Upper lobe of left lung (tissue), 6 donors: ENCODE results near the gene GRB10. TPM values are rescaled to one million over a fixed set of nuclear protein-coding genes. Genes with fewer than 3 reads are reported as not detected.

Source experiments
- ATAC-seq, 2 donors: fragments of 200-7000 bp; cut with Tn5 transposase; one replicate each; pipeline ENCODE4 v1.9.1; 2022; ENCODE audit warnings: mild to moderate bottlenecking in 2 of 2, moderate library complexity in 2 of 2; ENCODE audit not compliant: low FRiP score in 2 of 2
- DNase-seq, 2 donors: peaks; one replicate each; pipeline ENCODE4 v3.0.0-alpha.2; 2019 to 2020
- H3K27ac ChIP-seq, 4 donors: fragments of 200-600 bp; sonication (generic); one replicate each; pipeline ENCODE4 v1.5.1; 2016 to 2019
- H3K27me3 ChIP-seq, 4 donors: fragments of 200-600 bp; sonication (generic); one replicate each; pipeline ENCODE4 v1.5.1; 2017 to 2019
- H3K36me3 ChIP-seq, 4 donors: fragments of 200-600 bp; sonication (generic); one replicate each; pipeline ENCODE4 v1.5.1; 2016 to 2019
- H3K4me1 ChIP-seq, 4 donors: fragments of 200-600 bp; sonication (generic); one replicate each; pipeline ENCODE4 v1.5.1; 2018 to 2019
- H3K4me3 ChIP-seq, 4 donors: fragments of 200-600 bp; sonication (generic); one replicate each; pipeline ENCODE4 v1.5.1; 2017 to 2019; ENCODE audit warnings: mild to moderate bottlenecking in 2 of 4, moderate library complexity in 1 of 4
- H3K9me3 ChIP-seq, 4 donors: fragments of 200-600 bp; sonication (generic); one replicate each; pipeline ENCODE4 v1.5.1; 2018 to 2019
- EP300 ChIP-seq, 4 donors: sonication (generic); formaldehyde crosslinking; IDR thresholded peaks; one replicate each; pipeline ENCODE4 v1.5.1; 2017; ENCODE audit warnings: antibody characterized with exemption in 4 of 4, control low read depth in 2 of 4
- POLR2A ChIP-seq, 4 donors: fragments of 450-650 bp; IDR thresholded peaks; one replicate each; pipeline ENCODE4 v1.5.1; 2016 to 2017; ENCODE audit warnings: antibody characterized with exemption in 4 of 4, mild to moderate bottlenecking in 2 of 4
- POLR2AphosphoS5 ChIP-seq, 2 donors: sonication (generic); formaldehyde crosslinking; IDR thresholded peaks; one replicate each; pipeline ENCODE4 v1.5.1; 2017; ENCODE audit warnings: antibody characterized with exemption in 2 of 2
- WGBS, 2 donors: methylation state at CpG; one replicate each; pipeline ENCODE4 v1.1.5; 2017 to 2018; 5-methylcytosine and 5-hydroxymethylcytosine counted together
- total RNA-seq, 6 donors: library from RNA; depleted of rRNA in 4 of 6; stranded (reverse); fragments of >200 nt in 4 of 6; gene quantifications; one replicate each; pipeline versions ENCODE4 v1.1.0 to v1.2.1, GENCODE V29; 2016 to 2021
- TF ChIP-seq, protein P1 (sequence below), 6 experiments: fragments of 450-650 bp in 4 of 6; fragments of 200-600 bp in 2 of 6; sonication (generic) in 2 of 6; IDR thresholded peaks; one replicate each; pipeline ENCODE4 v1.5.1; 2016 to 2019; ENCODE audit warnings: antibody characterized with exemption in 6 of 6
- donor health status: DM: no; HTN: no; CAD: no; lungs with moderate emphysema.
- donor health status: DM: no; HTN: yes; CAD: no; lungs with severe emphysema.

Gene GRB10
- total RNA-seq, 6 donors from 2014 or later, result 32.8 to 92.2 (median 46.5) TPM

DNA sequence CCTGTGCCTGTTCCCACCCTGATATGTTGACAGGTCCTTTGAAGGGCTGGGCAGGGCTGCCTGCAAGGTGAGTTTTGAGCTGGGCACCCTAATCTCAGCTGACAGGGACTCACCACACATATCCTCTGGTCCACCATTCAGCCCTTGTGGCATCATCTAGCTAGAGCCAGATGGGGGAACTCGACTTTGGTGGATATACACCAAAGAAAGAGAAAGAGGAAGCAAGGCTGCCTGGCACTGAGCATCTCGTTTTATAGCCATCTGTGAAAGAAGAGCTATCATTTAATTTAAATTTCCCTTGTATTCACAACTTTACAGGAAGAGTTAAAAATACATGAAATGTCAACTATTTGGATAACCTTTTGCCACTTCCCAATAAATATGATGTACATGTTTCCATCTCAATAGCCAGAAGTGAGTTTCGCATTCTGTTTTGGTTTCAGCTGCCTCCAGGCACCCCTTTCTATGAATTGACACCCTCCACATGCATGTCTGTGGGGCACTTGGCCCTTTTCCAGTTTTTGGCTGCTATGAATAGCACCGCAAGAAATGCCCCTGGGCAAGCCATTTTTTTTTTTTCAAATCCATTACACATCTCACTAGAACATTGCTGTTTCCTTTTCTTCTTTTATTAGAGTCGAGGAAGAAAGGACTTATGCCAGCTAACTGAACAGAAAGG is 22.9 kb upstream of the GRB10 start:
- TF ChIP-seq POLR2AphosphoS5 (IDR thresholded peaks at IDR 0.05) (no peak), POLR2A (IDR thresholded peaks at IDR 0.05) (no peak)
- TF ChIP-seq, protein P1, sequence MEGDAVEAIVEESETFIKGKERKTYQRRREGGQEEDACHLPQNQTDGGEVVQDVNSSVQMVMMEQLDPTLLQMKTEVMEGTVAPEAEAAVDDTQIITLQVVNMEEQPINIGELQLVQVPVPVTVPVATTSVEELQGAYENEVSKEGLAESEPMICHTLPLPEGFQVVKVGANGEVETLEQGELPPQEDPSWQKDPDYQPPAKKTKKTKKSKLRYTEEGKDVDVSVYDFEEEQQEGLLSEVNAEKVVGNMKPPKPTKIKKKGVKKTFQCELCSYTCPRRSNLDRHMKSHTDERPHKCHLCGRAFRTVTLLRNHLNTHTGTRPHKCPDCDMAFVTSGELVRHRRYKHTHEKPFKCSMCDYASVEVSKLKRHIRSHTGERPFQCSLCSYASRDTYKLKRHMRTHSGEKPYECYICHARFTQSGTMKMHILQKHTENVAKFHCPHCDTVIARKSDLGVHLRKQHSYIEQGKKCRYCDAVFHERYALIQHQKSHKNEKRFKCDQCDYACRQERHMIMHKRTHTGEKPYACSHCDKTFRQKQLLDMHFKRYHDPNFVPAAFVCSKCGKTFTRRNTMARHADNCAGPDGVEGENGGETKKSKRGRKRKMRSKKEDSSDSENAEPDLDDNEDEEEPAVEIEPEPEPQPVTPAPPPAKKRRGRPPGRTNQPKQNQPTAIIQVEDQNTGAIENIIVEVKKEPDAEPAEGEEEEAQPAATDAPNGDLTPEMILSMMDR (IDR thresholded peaks at IDR 0.05), result no peak
- H3K27me3 ChIP-seq, result no peaks in the 10 kb centered on the region
- no peaks in the 10 kb centered on the region for H3K9me3 ChIP-seq
- no peaks in the 10 kb centered on the region for H3K4me1 ChIP-seq
- H3K36me3 ChIP-seq, result no peaks in the 10 kb centered on the region
- no peak overlapping the region for H3K27ac ChIP-seq
- DNase-seq (no peak), ATAC-seq (no peak)
- 39 to 45% methylated on average over 5 of the region's 5 CpGs for WGBS, 2 donors
- no peak overlapping the region for H3K4me3 ChIP-seq

DNA sequence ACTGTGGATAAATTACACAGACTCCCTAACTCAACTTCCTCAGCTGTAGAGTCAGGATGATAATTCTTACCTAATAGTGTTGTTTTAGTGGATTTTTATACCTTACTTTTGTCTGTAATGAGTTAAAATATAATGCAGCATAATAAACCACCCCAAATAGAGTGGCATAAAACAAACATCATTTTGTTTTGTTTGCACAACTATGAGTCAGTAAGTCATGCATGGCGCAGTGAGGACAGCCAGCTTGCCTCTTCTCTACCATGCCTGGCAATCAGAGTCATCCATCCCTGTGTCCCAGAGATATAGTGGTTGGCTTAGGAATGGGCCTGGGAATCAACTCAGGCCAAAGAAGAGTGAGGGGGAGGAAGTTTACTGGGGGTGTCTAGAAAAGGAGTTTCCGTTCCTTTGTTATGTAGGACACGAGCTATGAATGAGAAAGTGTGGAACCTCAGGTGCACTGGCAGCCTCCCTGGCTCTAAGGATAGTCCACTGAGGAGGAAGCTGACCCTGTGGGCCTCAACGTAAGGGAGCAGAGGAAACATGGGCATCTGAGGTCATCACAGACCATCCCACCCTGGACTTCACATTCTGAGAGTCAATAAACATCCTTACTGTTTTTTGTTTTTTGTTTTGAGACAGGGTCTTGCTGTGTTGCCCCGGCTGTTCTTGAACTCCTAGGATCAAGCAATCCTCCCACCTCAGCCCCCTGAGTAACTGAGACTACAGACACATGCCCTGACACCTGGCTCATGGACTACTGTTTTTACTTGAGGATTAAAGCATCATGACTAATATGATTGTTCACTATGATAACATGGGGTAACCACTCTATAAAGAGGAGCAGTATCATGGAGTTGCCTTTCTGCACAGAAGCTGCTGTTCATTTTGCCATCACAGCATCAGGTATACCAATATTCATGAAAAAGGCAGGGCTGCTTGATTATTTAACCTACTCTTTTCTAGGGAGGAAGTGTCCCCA is 21.0 kb upstream of the GRB10 start:
- DNase-seq (no peak), ATAC-seq (no peak)
- TF ChIP-seq POLR2A (IDR thresholded peaks at IDR 0.05) (no peak), EP300 (IDR thresholded peaks at IDR 0.05) (no peak), POLR2AphosphoS5 (IDR thresholded peaks at IDR 0.05) (no peak)
- TF ChIP-seq, protein P1 (IDR thresholded peaks at IDR 0.05), result no peak
- Histone ChIP-seq H3K27ac (no peak overlapping the region), H3K4me1 (no peaks in the 10 kb centered on the region), H3K27me3 (no peaks in the 10 kb centered on the region), H3K9me3 (no peaks in the 10 kb centered on the region), H3K4me3 (no peak overlapping the region), H3K36me3 (no peaks in the 10 kb centered on the region)
- 88 to 90% methylated on average over 5 of the region's 5 CpGs for WGBS, 2 donors

DNA sequence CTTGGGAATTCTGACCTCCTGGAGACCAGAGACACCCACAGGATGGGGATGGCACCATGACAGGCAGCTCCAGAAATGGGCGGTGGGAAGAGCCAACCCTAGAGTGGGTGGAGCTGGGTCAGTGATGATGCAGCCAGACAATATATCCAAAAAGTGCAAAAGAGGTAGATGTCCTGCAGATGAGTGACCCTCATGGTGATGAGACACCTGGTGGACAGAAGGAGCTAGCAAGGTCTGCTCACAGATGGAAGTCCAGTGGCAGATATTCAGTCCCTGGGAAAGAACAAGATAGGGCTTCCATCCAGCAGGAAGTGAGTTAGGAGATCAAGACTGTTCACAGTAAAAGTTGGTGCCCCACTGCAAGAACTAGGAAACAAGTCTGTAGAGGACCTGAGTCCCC is 19.2 kb upstream of the GRB10 start:
- TF ChIP-seq, protein P1 (IDR thresholded peaks at IDR 0.05), result no peak
- TF ChIP-seq POLR2A (IDR thresholded peaks at IDR 0.05) (no peak), POLR2AphosphoS5 (IDR thresholded peaks at IDR 0.05) (no peak), EP300 (IDR thresholded peaks at IDR 0.05) (no peak)
- Histone ChIP-seq H3K9me3 (no peaks in the 10 kb centered on the region), H3K27me3 (no peaks in the 10 kb centered on the region), H3K4me3 (no peak overlapping the region), H3K27ac (no peak overlapping the region), H3K36me3 (no peaks in the 10 kb centered on the region), H3K4me1 (no peaks in the 10 kb centered on the region)
- ATAC-seq (no peak), DNase-seq (no peak)
- 86 to 92% methylated on average over 1 of the region's 1 CpG for WGBS, 2 donors

DNA sequence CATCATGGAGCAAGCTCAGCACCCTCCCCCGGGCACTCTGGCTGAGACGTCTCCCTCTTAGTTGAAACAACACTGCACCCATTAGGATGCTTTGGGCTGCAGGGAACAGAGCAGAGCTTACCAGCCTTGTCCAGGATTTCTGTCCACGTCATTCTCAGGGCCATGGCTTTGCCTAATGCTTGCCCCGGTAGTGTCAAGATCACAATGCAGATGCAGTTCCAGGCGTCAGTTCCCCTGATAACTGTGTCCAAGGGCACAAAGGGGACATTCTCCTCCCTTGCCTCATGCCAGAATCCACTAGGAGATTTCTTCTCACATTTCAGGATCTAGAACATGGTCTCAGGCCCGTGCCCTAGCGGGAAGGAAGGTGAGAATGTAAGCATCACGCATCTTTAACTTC is 17.2 kb upstream of the GRB10 start:
- WGBS, 2 donors, result 88 to 92% methylated on average over 6 to 8 of the region's 8 CpGs
- DNase-seq, result no peak

More for the DNA sequence above, 17.2 kb upstream of the GRB10 start:
- Histone ChIP-seq H3K27me3 (no peaks in the 10 kb centered on the region), H3K4me1 (no peaks in the 10 kb centered on the region), H3K4me3 (no peak overlapping the region), H3K9me3 (no peaks in the 10 kb centered on the region), H3K27ac (no peak overlapping the region), H3K36me3 (no peaks in the 10 kb centered on the region)
- TF ChIP-seq, protein P1 (IDR thresholded peaks at IDR 0.05), result no peak
- no peak for TF ChIP-seq POLR2AphosphoS5 (IDR thresholded peaks at IDR 0.05)
- no peak for TF ChIP-seq POLR2A (IDR thresholded peaks at IDR 0.05)
- no peak for TF ChIP-seq EP300 (IDR thresholded peaks at IDR 0.05)
- ATAC-seq, result no peak
